GM12878 (cell line): Measurements from ENCODE around the gene RAP1A. TPM values are rescaled to one million over a fixed set of nuclear protein-coding genes. Genes with fewer than 3 reads are reported as not detected.

Source experiments
- ATAC-seq: fragments of 200-7000 bp; cut with Tn5 transposase; 3 replicates; pipeline ENCODE4 v1.9.1; 2020; ENCODE audit warnings: mild to moderate bottlenecking, moderate library complexity
- BruUV-seq: library from RNA; stranded (reverse); fragments of 400-500 nt; replicated peaks from 2 replicates; lab custom pipeline; 2021; lab: Mats Ljungman, UMichigan
- CTCF ChIA-PET: fragments of 300-600 bp; sonication (Branson Sonifier 250); formaldehyde crosslinking; extraction: SDS; loops from one replicate; lab custom pipeline; 2021; ENCODE audit warnings: inconsistent platforms; lab: Yijun Ruan, JAX
- POLR2A ChIA-PET: fragments of 350-600 bp; formaldehyde crosslinking; extraction: SDS; loops from one replicate; lab custom pipeline; 2021; ENCODE audit warnings: inconsistent platforms; lab: Charles Lee
- RAD21 ChIA-PET: fragments of 300-600 bp; sonication (Branson Sonifier 250); formaldehyde crosslinking; loops from one replicate; lab custom pipeline; 2023; ENCODE audit warnings: antibody characterized with exemption; ENCODE audit not compliant: unreplicated experiment; lab: Charles Lee
- SMC1A ChIA-PET: fragments of 300-600 bp; sonication (Branson Sonifier 250); formaldehyde crosslinking; loops from one replicate; lab custom pipeline; 2023; ENCODE audit not compliant: unreplicated experiment, uncharacterized antibody; lab: Charles Lee
- DNase-seq: peaks from one replicate; pipeline ENCODE4 v3.0.0-alpha.2; 2011; ENCODE audit warnings: low read depth, low spot score
- FAIRE-seq: peaks from 3 replicates; lab custom pipeline; 2011; peaks lifted over from hg19 to GRCh38; lab: Jason Lieb, UNC
- H2AFZ ChIP-seq: 2 replicates; pipeline ENCODE4 v1.6.0; 2011; ENCODE audit warnings: low read depth, low read length, control low read depth; ENCODE audit not compliant: control insufficient read depth
- H3K27ac ChIP-seq: 2 replicates; pipeline ENCODE4 v1.5.1; 2011; ENCODE audit warnings: control low read depth; ENCODE audit not compliant: control insufficient read depth, insufficient read depth
- H3K27me3 ChIP-seq, 2 experiments: replicated peaks in 1 of 2; 2 replicates each; pipeline versions ENCODE4 v1.6.0 to v1.6.1; 2011; ENCODE audit warnings: low read length in 1 of 2; ENCODE audit not compliant: control insufficient read depth in 2 of 2, insufficient read depth in 2 of 2
- H3K36me3 ChIP-seq, 2 experiments: 2 replicates each; pipeline ENCODE4 v1.5.1; 2011; ENCODE audit warnings: low read length in 1 of 2; ENCODE audit not compliant: control insufficient read depth in 2 of 2, insufficient read depth in 2 of 2
- H3K4me1 ChIP-seq: 2 replicates; pipeline ENCODE4 v1.6.1; 2011; ENCODE audit warnings: mild to moderate bottlenecking, low read length, moderate library complexity, mixed read lengths; ENCODE audit not compliant: control insufficient read depth, insufficient read depth
- H3K4me2 ChIP-seq: 2 replicates; pipeline ENCODE4 v1.6.0; 2011; ENCODE audit warnings: control low read depth; ENCODE audit not compliant: control insufficient read depth, insufficient read depth
- H3K4me3 ChIP-seq: fragments of 200-600 bp; sonication (generic); 2 replicates; pipeline ENCODE4 v1.5.1; 2016
- H3K79me2 ChIP-seq: 2 replicates; pipeline ENCODE4 v1.6.0; 2011; ENCODE audit warnings: low read length; ENCODE audit not compliant: control insufficient read depth, insufficient read depth
- H3K9ac ChIP-seq: 2 replicates; pipeline ENCODE4 v1.8.0; 2011; ENCODE audit warnings: low read length, control low read depth, mixed read lengths; ENCODE audit not compliant: control insufficient read depth, insufficient read depth
- H3K9me3 ChIP-seq: replicated peaks from 3 replicates; pipeline ENCODE4 v1.5.1; 2011; ENCODE audit warnings: mild to moderate bottlenecking, low read length; ENCODE audit not compliant: control insufficient read depth, insufficient read depth
- H4K20me1 ChIP-seq: 2 replicates; pipeline ENCODE4 v1.6.0; 2011; ENCODE audit not compliant: control insufficient read depth, insufficient read depth
- CBX3 ChIP-seq: fragments of 200-600 bp; sonication (generic); IDR thresholded peaks from 2 replicates; pipeline ENCODE4 v1.6.1; 2016; ENCODE audit warnings: low read depth, borderline replicate concordance
- DPF2 ChIP-seq: fragments of 450-650 bp; IDR thresholded peaks from 2 replicates; pipeline ENCODE4 v1.6.1; 2017; ENCODE audit warnings: mild to moderate bottlenecking
- ESRRA ChIP-seq: IDR thresholded peaks from 2 replicates; pipeline ENCODE4 v1.6.1; 2012; ENCODE audit warnings: mild to moderate bottlenecking, low read length, improper control_type of control experiment
- HCFC1 ChIP-seq: fragments of 150-350 bp; IDR thresholded peaks from 2 replicates; pipeline ENCODE4 v1.6.1; 2014; ENCODE audit warnings: low read length
- HDAC6 ChIP-seq: fragments of 200-600 bp; sonication (generic); IDR thresholded peaks from one replicate; pipeline ENCODE4 v1.8.0; 2017; ENCODE audit warnings: antibody characterized with exemption; ENCODE audit not compliant: unreplicated experiment
- MEF2A ChIP-seq: IDR thresholded peaks from 2 replicates; pipeline ENCODE4 v1.6.1; 2011; ENCODE audit warnings: low read depth, mild to moderate bottlenecking, low read length, moderate library complexity; ENCODE audit not compliant: insufficient read depth
- MXI1 ChIP-seq: fragments of 150-350 bp; IDR thresholded peaks from 2 replicates; pipeline ENCODE4 v1.6.1; 2011; ENCODE audit warnings: low read depth, mild to moderate bottlenecking, inconsistent platforms, low read length, improper control_type of control experiment
- SMAD1 ChIP-seq: fragments of 450-650 bp; IDR thresholded peaks from 2 replicates; pipeline ENCODE4 v1.6.1; 2018; ENCODE audit warnings: mild to moderate bottlenecking, low read depth; ENCODE audit not compliant: partially characterized antibody
- SREBF1 ChIP-seq: IDR thresholded peaks from 2 replicates; pipeline ENCODE4 v1.6.1; 2012; ENCODE audit warnings: mild to moderate bottlenecking, low read length
- SREBF2 ChIP-seq: IDR thresholded peaks from 2 replicates; pipeline ENCODE4 v1.6.1; 2012; ENCODE audit warnings: mild to moderate bottlenecking, low read length
- STAT1 ChIP-seq: fragments of 450-650 bp; conservative IDR thresholded peaks from 2 replicates; pipeline ENCODE4 v1.6.1; 2014; ENCODE audit warnings: antibody characterized with exemption, mild to moderate bottlenecking
- ZSCAN29 ChIP-seq: fragments of 450-650 bp; IDR thresholded peaks from 2 replicates; pipeline ENCODE4 v1.6.1; 2017; ENCODE audit warnings: mild to moderate bottlenecking, moderate library complexity
- WGBS: methylation state at CpG from one replicate; pipeline ENCODE4 v1.1.6; 2016; ENCODE audit warnings: low lambda C conversion rate; ENCODE audit not compliant: insufficient replicate concordance, insufficient coverage; ENCODE audit errors: missing lambda C conversion rate; 5-methylcytosine and 5-hydroxymethylcytosine counted together
- in situ Hi-C: fragments of 300-500 bp; cut with MboI; formaldehyde crosslinking; loops from 9 replicates; pipeline ENCODE4 v1.14.3; 2018; ENCODE audit warnings: mixed read lengths
- intact Hi-C: fragments of 100-400 bp; cut with micrococcal nuclease; formaldehyde crosslinking; loops from one replicate; pipeline ENCODE4 v1.14.2; 2022; ENCODE audit not compliant: unreplicated experiment
- polyA plus RNA-seq, 11 experiments: library from polyadenylated mRNA; depleted of rRNA in 4 of 11; unstranded in 6 of 11; stranded (reverse) in 5 of 11; fragments of >200 nt; fragmentation: Nextera tagmentation in 4 of 11; fragmentation: Illumina TruSeq in 1 of 11; extraction: Ambion mirVana in 4 of 11; extraction: Trizol in 1 of 11; gene quantifications; 1 replicate in 1 of 11; 2 replicates in 10 of 11; pipeline versions ENCODE4 v1.2.1 to v1.2.3, GENCODE V29; 2011 to 2016; ENCODE audit warnings: inconsistent platforms in 2 of 11, missing spikeins in 2 of 11, low read depth in 1 of 11
- total RNA-seq, 4 experiments: library from RNA; depleted of rRNA in 3 of 4; stranded (reverse); fragments of >200 nt in 3 of 4; fragmentation: Illumina TruSeq in 1 of 4; extraction: Trizol in 1 of 4; gene quantifications; 2 replicates each; pipeline versions ENCODE4 v1.2.1 to v1.2.3, GENCODE V29; 2013 to 2021
- TF ChIP-seq, protein P1 (sequence below): IDR thresholded peaks from 2 replicates; pipeline ENCODE4 v1.6.1; 2012; ENCODE audit warnings: low read length, inconsistent platforms
- TF ChIP-seq, protein P2 (sequence below): IDR thresholded peaks from 2 replicates; pipeline ENCODE4 v1.6.1; 2012; ENCODE audit warnings: low read depth, low read length, improper control_type of control experiment
- TF ChIP-seq, protein P3 (sequence below): fragments of 450-650 bp; formaldehyde crosslinking; IDR thresholded peaks from 2 replicates; pipeline ENCODE4 v1.4.0; 2022; ENCODE audit warnings: mild to moderate bottlenecking, moderate library complexity

Gene RAP1A
- total and polyA plus RNA-seq, 10 of the 15 experiments (the other 5 are each of a cell fraction or from before 2014, with no cell fraction given): 38.4 to 213 (median 86.0) TPM

DNA sequence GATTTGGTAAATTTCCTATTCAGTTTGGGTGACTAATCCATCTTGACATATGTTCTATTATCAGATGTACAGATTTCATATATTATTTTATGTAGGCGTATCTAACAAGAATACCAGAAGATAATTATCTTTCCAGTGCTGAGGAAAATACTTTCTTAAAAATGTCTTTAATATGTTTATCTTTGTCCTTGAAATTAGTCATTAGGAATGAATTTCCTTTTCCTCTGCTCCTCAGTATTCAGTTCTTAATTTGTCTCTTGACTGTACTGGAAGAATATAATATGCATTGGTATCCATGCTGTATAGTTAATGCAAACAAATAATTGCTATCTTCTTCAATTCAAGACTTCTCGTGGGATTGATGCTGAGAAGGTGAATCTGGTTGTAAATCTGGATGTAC is 142.7 kb downstream of the RAP1A start:
- no TSS peak for BruUV-seq
- Histone ChIP-seq H3K79me2 (peaks cover 12% of the 10 kb centered on the region), H3K9ac (no peak overlapping the region), H3K9me3 (no peaks in the 10 kb centered on the region), H3K4me1 (no peaks in the 10 kb centered on the region), H2AFZ (no peak overlapping the region), H3K27me3 (no peaks in the 10 kb centered on the region), H3K4me3 (no peak overlapping the region), H3K27ac (no peak overlapping the region), H4K20me1 (no peaks in the 10 kb centered on the region), H3K36me3 (peaks cover 0 to 28% of the 10 kb centered on the region in 2 experiments; a peak in 3 of 4 replicates), H3K4me2 (no peak overlapping the region)
- DNase-seq (no peak), ATAC-seq (no peak), FAIRE-seq (no peak)
- ChIA-PET RAD21 (interaction anchor here (2.9 kb wide), 1 partner anchor 255 kb away, joined by 17 read pairs; no protein-coding TSS in a partner anchor), POLR2A (no interaction called here), CTCF (interaction anchor here (0.7 to 8.7 kb wide), 4 partner anchors 48 to 280 kb away, joined by 3 to 75 read pairs (median 16); no protein-coding TSS in a partner anchor), SMC1A (interaction anchor here (1.1 to 1.4 kb wide), 3 partner anchors 245 to 259 kb away, joined by 3 read pairs; partner anchors contain the start of genes ADORA3 and TMIGD3)
- WGBS: 100% methylated on average over 2 of the region's 2 CpGs
- TF ChIP-seq STAT1: no peak
- TF ChIP-seq SREBF2: no peak
- TF ChIP-seq, protein P1, sequence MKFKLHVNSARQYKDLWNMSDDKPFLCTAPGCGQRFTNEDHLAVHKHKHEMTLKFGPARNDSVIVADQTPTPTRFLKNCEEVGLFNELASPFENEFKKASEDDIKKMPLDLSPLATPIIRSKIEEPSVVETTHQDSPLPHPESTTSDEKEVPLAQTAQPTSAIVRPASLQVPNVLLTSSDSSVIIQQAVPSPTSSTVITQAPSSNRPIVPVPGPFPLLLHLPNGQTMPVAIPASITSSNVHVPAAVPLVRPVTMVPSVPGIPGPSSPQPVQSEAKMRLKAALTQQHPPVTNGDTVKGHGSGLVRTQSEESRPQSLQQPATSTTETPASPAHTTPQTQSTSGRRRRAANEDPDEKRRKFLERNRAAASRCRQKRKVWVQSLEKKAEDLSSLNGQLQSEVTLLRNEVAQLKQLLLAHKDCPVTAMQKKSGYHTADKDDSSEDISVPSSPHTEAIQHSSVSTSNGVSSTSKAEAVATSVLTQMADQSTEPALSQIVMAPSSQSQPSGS: no peak
- TF ChIP-seq SREBF1: no peak
- TF ChIP-seq, protein P2, sequence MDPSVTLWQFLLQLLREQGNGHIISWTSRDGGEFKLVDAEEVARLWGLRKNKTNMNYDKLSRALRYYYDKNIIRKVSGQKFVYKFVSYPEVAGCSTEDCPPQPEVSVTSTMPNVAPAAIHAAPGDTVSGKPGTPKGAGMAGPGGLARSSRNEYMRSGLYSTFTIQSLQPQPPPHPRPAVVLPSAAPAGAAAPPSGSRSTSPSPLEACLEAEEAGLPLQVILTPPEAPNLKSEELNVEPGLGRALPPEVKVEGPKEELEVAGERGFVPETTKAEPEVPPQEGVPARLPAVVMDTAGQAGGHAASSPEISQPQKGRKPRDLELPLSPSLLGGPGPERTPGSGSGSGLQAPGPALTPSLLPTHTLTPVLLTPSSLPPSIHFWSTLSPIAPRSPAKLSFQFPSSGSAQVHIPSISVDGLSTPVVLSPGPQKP: no peak
- TF ChIP-seq, protein P3, sequence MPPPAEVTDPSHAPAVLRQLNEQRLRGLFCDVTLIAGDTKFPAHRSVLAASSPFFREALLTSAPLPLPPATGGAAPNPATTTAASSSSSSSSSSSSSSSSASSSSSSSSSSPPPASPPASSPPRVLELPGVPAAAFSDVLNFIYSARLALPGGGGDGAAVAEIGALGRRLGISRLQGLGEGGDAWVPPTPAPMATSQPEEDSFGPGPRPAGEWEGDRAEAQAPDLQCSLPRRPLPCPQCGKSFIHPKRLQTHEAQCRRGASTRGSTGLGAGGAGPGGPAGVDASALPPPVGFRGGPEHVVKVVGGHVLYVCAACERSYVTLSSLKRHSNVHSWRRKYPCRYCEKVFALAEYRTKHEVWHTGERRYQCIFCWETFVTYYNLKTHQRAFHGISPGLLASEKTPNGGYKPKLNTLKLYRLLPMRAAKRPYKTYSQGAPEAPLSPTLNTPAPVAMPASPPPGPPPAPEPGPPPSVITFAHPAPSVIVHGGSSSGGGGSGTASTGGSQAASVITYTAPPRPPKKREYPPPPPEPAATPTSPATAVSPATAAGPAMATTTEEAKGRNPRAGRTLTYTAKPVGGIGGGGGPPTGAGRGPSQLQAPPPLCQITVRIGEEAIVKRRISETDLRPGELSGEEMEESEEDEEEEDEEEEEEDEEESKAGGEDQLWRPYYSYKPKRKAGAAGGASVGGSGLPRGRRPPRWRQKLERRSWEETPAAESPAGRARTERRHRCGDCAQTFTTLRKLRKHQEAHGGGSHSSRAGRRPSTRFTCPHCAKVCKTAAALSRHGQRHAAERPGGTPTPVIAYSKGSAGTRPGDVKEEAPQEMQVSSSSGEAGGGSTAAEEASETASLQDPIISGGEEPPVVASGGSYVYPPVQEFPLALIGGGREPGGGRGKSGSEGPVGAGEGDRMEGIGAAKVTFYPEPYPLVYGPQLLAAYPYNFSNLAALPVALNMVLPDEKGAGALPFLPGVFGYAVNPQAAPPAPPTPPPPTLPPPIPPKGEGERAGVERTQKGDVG (CRISPR knock-in tag): no peak
- TF ChIP-seq MXI1: no peak
- no peak for TF ChIP-seq DPF2
- TF ChIP-seq CBX3: no peak
- no peak for TF ChIP-seq HCFC1
- no peak for TF ChIP-seq ZSCAN29
- no peak for TF ChIP-seq SMAD1
- TF ChIP-seq ESRRA: no peak
- no peak for TF ChIP-seq HDAC6
- TF ChIP-seq MEF2A: no peak
- in situ Hi-C loops: loop anchor here (10.0 kb wide), 1 partner anchor 538 kb away; the partner anchor contains the start of gene CHI3L2
- intact Hi-C loops: loop anchor here (10.0 kb wide), 1 partner anchor 358 kb away; no protein-coding TSS in a partner anchor
